Transverse colon (tissue), 4 donors: ENCODE measurements around the gene SLC25A23. TPM values are rescaled to one million over a fixed set of nuclear protein-coding genes. Genes with fewer than 3 reads are reported as not detected.

Source experiments
- DNase-seq: peaks from one replicate; pipeline ENCODE4 v3.0.0-alpha.2; 2019
- H3K27ac ChIP-seq, 4 donors: fragments of 200-600 bp; sonication (generic); 2 replicates each; pipeline ENCODE4 v1.5.1; 2016 to 2018; ENCODE audit warnings: inconsistent platforms in 4 of 4
- H3K27me3 ChIP-seq: fragments of 200-600 bp; sonication (generic); 2 replicates; pipeline ENCODE4 v1.5.1; 2017; ENCODE audit warnings: inconsistent platforms
- H3K36me3 ChIP-seq, 4 donors: fragments of 200-600 bp; sonication (generic); 2 replicates each; pipeline ENCODE4 v1.5.1; 2017 to 2019; ENCODE audit warnings: inconsistent platforms in 4 of 4
- H3K4me1 ChIP-seq, 4 donors: fragments of 200-600 bp; sonication (generic); 2 replicates each; pipeline ENCODE4 v1.5.1; 2017 to 2020; ENCODE audit warnings: inconsistent platforms in 4 of 4
- H3K4me3 ChIP-seq, 4 donors: fragments of 200-600 bp; sonication (generic); 1 replicate in 1 of 4; 2 replicates in 3 of 4; pipeline versions ENCODE4 v1.5.1 to v1.6.1; 2017 to 2019; ENCODE audit warnings: inconsistent platforms in 4 of 4
- H3K9me3 ChIP-seq, 2 donors: fragments of 200-600 bp; sonication (generic); 2 replicates each; pipeline ENCODE4 v1.5.1; 2017 to 2019; ENCODE audit warnings: inconsistent platforms in 2 of 2
- CTCF ChIP-seq, 5 experiments: fragments of 200-600 bp in 3 of 5; fragments of 450-650 bp in 2 of 5; sonication (generic) in 3 of 5; IDR thresholded peaks; 1 replicate in 2 of 5; 2 replicates in 3 of 5; pipeline ENCODE4 v1.5.1; 2016 to 2017; ENCODE audit warnings: antibody characterized with exemption in 5 of 5, inconsistent platforms in 3 of 5, mild to moderate bottlenecking in 2 of 5, moderate library complexity in 1 of 5
- EP300 ChIP-seq: sonication (generic); formaldehyde crosslinking; IDR thresholded peaks from one replicate; pipeline ENCODE4 v1.6.1; 2017; ENCODE audit warnings: antibody characterized with exemption, low read depth
- POLR2A ChIP-seq: fragments of 450-650 bp; IDR thresholded peaks from one replicate; pipeline ENCODE4 v1.6.1; 2016; ENCODE audit warnings: antibody characterized with exemption, mild to moderate bottlenecking, moderate library complexity
- POLR2AphosphoS5 ChIP-seq, 3 donors: sonication (generic); formaldehyde crosslinking; IDR thresholded peaks; one replicate each; pipeline ENCODE4 v1.6.1; 2016; ENCODE audit warnings: antibody characterized with exemption in 3 of 3
- WGBS, 2 donors: methylation state at CpG; one replicate each; pipeline ENCODE4 v1.1.5; 2018; ENCODE audit warnings: low coverage in 1 of 2; 5-methylcytosine and 5-hydroxymethylcytosine counted together
- in situ Hi-C, 4 donors: fragments of 200-750 bp; cut with MboI; loops; one replicate each; pipeline versions ENCODE4 v1.15.0 to v1.15.1; 2017; ENCODE audit warnings: low sequenced_read_pairs in 3 of 4, low pct_ligation_motif_present in 1 of 4, low pct_unique_long_range_greater_than_20kb in 1 of 4
- intact Hi-C: fragments of 100-400 bp; cut with DNase I; formaldehyde crosslinking; loops from one replicate; pipeline ENCODE4 v1.15.1; 2023; ENCODE audit warnings: low total_unique reads
- total RNA-seq, 4 donors: library from RNA; depleted of rRNA; stranded (reverse); fragments of >200 nt; gene quantifications; one replicate each; pipeline ENCODE4 v1.1.0, GENCODE V29; 2016

SLC25A23 gene
- total RNA-seq, 4 donors from 2014 or later = 77.2 to 216 (median 171) TPM

- Histone ChIP-seq H3K4me3 (peak overlapping the region; percentile 50 to 86 (median 77)), H3K27me3 (peaks cover 15% of the 10 kb centered on the region), H3K27ac (peak overlapping the region; percentile 82 to 92 (median 90)), H3K9me3 (no peaks in the 10 kb centered on the region), H3K36me3 (peaks cover 0 to under 1% (median 0%) of the 10 kb centered on the region in 4 donors), H3K4me1 (peaks cover 9 to 35% (median 27%) of the 10 kb centered on the region in 4 donors)
- TF ChIP-seq POLR2AphosphoS5 (IDR thresholded peaks at IDR 0.05) (peak; percentile 1 to 72 (median 61)), CTCF (IDR thresholded peaks at IDR 0.05) (peak; percentile 61 to 94 (median 68)), POLR2A (peak; percentile 77), EP300 (no peak)
- 0 to 1% methylated on average over 3 to 56 of the region's 57 CpGs for WGBS, 2 donors
- peak; percentile 98 for DNase-seq
- in situ Hi-C loops (no loop called here), intact Hi-C loops (loop anchor here (5.0 kb wide), 1 partner anchor 1412 kb away; the partner anchor contains the start of gene PRR36)
These were observed 700 bp upstream of the SLC25A23 start for GRCh38 chr19:6460099-6460884.

GRCh38 chr19:6458695-6459261 is 814 bp downstream of the SLC25A23 start:
- H3K36me3 ChIP-seq = peaks cover 0 to 15% (median 7%) of the 10 kb centered on the region in 4 donors
- no peaks in the 10 kb centered on the region for H3K9me3 ChIP-seq
- peaks cover 9 to 34% (median 24%) of the 10 kb centered on the region in 4 donors for H3K4me1 ChIP-seq
- peak in 1 of 3 donors; percentile 17 for TF ChIP-seq POLR2AphosphoS5 (IDR thresholded peaks at IDR 0.05)
- TF ChIP-seq POLR2A = peak; percentile 24
- peak in 2 of 5 experiments; percentile 30 to 38 for TF ChIP-seq CTCF (IDR thresholded peaks at IDR 0.05)
- TF ChIP-seq EP300 = no peak
- peak; percentile 62 for DNase-seq
- H3K27me3 ChIP-seq = peaks cover 6% of the 10 kb centered on the region
- intact Hi-C loops (loop anchor here (5.0 kb wide), 1 partner anchor 1486 kb away; no protein-coding TSS in a partner anchor), in situ Hi-C loops (no loop called here)
- WGBS, 2 donors = 36 to 51% methylated on average over 4 to 12 of the region's 16 CpGs
- peak overlapping the region; percentile 82 to 92 (median 90) for H3K27ac ChIP-seq
- H3K4me3 ChIP-seq = peak overlapping the region; percentile 50 to 86 (median 77)

GRCh38 chr19:6457958-6458694 is 1.5 kb downstream of the SLC25A23 start:
- Histone ChIP-seq H3K4me3 (peak overlapping the region in 2 of 4 donors; percentile 78 to 86), H3K36me3 (peaks cover 0 to 22% (median 7%) of the 10 kb centered on the region in 4 donors), H3K4me1 (peaks cover 9 to 29% (median 22%) of the 10 kb centered on the region in 4 donors), H3K9me3 (no peaks in the 10 kb centered on the region), H3K27ac (peak overlapping the region; percentile 82 to 92 (median 90)), H3K27me3 (no peaks in the 10 kb centered on the region)
- 73% methylated on average over 17 of the region's 17 CpGs; no CpG with 5 or more reads in 1 of the 2 donors for WGBS, 2 donors
- TF ChIP-seq EP300 (no peak), CTCF (IDR thresholded peaks at IDR 0.05) (no peak), POLR2AphosphoS5 (IDR thresholded peaks at IDR 0.05) (no peak), POLR2A (no peak)
- intact Hi-C loops = loop anchor here (5.0 kb wide), 1 partner anchor 1486 kb away; no protein-coding TSS in a partner anchor
- no peak for DNase-seq
- in situ Hi-C loops = no loop called here
